Amniotic stem cell (primary cell): ENCODE results near the gene CSN2.
A peak's percentile ranks its signal among the peaks of the same experiment; 100 is the strongest.
"Not testable (repeated sequence)": the region's sequence is repeated elsewhere in the genome, so short reads cannot be mapped to it uniquely, and the experiment has no call there.

Experiments
- DNase-seq: peaks from one replicate; lab custom pipeline; 2025; lab: John Stamatoyannopoulos, UW

Gene CSN2

DNA sequence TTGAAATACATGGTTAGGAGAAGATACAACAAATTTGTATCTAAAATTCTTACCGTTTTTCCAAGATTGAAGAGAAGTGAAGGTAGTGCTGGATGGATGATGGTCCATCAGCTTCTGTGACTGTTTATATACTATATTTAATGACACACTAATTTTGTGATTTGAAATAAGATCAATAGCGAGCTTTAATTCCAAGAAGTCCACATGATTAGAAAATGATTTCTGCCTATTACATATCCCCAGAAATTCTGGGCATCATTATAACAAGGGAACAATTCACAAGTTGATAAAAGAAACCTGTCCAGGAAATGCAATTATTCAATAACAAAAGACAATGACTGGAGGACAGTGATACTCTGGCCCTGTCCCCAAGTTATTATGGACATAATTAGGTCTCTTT, at the start of gene CSN2:
CSN2 (minus strand) TSS at position 101 of the 400 bp plus-strand sequence. CDS start 4,733 bp downstream, outside the sequence.
- no peak for DNase-seq

DNA sequence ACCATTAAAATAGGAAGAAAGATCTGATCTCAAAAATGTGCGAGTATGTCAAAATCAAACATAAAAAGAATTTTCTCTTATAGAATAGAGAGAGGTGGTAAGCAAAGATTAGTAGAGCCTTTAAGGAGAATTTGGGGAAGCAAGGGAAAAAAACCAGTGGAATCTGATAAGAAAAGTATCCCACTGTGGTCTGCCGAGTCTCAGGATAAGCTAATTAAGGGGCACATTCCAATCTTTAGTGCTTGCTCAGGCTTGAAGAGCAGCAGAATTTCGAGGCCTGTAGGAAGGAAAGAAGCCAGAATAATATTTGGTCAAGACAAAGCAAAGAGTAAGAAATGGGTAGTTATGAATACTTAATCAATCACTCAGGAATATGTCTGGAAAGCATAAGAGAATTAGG, 43.2 kb upstream of the CSN2 start:
- no peak for DNase-seq

DNA sequence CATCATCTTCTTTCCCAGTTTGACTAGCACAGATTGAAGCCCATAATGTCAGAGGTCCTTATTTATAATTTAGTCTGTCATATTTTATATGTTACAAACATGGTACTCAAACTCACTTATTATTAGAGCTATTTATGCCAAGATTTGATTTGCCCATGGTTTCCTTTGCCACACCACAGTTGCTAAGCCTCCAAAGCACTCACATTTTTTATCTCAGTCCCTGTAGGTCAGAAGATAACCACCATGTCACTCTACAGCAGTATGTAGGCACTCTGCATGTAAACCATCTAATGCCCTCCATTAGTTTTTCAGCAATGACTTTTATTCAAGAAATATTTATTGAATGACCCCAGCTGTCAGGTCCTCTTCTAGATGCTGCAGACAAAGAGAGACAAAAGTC, 37.0 kb upstream of the CSN2 start:
- DNase-seq: no peak

DNA sequence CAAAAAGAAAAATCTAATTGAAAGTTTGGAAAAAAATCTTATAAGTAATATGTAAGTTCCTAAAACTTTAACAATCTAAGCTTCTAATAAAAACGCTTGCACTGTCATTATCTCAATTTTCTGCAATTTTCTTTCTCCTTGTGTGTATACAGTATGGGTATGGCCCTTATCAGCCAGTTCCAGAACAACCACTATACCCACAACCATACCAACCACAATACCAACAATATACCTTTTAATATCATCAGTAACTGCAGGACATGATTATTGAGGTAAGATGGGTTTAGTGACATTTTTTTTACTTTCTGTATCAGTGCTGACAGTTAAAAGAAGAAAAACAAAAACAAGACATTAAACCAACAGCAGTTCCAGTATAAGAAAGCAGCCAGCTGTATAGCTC, 35.2 kb upstream of the CSN2 start:
- no peak for DNase-seq

DNA sequence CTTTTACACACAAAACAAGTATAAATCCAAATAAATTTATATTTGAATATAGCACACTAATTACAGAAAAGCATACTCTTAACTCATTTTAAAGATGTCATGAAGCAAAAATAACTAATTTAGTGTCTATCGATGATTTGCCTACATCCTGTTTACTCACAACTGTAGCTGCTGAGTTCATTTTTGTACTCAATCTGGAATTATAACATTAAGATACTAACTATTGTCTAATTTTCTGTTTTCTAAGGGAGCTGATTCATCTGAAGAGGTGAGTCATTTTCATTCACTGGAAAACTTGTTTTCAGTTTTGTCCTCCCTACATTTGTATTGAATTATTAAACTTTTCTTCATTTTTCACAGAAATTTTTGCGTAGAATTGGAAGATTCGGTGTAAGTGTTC, 33.9 kb upstream of the CSN2 start:
- DNase-seq: no peak

GRCh38 chr4:69995526-69996016, 30.0 kb upstream of the CSN2 start, which contains the start of gene STATH:
TSS of gene STATH (plus strand) at chr4:69995966. CDS start at chr4:69998438, 2,472 bp downstream.
- DNase-seq: no peak

DNA sequence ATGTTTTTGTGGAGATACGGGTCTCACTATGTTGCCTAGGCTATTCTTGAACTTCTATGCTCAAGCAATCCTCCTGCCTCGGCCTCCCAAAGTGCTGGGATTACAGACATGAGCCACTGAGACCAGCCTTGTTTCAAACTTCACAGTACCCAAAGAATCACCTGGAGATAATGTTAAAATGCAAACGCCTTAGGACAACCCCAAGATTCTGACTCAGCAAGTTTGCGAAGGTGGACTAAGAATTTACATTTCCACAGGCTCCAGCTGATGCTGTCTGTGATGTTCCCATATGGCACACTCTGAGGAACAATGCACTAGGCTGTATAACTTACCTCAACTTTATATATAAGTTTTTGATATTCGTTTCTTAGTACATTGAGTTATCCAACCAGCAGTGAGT, 29.3 kb upstream of the CSN2 start:
- no peak for DNase-seq

DNA sequence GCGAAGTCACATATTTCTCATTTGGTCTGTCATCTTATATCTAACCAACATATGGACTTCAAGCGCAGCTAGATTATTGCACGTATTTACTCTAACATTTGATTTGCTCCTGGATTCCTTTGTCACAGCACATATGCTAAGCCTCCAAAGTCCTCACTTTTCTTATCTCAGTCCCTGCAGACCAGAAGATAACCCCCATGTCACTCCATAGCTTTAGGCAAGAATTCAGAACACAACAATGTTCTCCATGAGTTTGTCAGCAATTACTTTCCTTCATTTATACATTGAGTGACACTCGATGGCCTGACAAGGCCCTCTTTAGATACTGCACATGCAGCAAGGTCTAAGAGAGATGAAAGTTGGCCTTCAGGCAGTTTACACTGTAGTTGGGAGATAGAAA, 25.5 kb upstream of the CSN2 start:
- no peak for DNase-seq

DNA sequence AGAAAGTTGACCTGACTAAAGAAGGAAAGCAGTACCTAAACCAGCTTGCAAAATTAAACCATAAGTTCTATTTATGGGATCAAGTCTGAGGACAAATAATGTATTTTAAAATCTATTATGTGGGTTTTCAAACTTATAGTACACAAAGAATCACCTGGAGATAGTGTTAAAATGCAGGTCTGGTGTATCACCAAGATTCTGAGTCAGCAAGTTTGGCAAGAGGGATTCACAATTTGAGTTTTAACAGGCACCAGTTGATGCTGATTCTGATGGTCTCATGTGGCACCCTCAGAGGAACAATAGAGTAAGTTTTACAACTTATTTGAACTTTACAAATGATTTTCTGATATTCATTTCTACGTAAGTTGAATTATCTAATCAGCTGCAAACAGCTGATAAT, 21.1 kb upstream of the CSN2 start:
- no peak for DNase-seq

- no peak for DNase-seq
Measured at GRCh38 chr4:69984030-69984443, 18.5 kb upstream of the CSN2 start.

- no peak for DNase-seq
Measured at GRCh38 chr4:69977582-69977981, 12.1 kb upstream of the CSN2 start.

GRCh38 chr4:69974631-69975030, 9.1 kb upstream of the CSN2 start:
- no peak for DNase-seq

DNA sequence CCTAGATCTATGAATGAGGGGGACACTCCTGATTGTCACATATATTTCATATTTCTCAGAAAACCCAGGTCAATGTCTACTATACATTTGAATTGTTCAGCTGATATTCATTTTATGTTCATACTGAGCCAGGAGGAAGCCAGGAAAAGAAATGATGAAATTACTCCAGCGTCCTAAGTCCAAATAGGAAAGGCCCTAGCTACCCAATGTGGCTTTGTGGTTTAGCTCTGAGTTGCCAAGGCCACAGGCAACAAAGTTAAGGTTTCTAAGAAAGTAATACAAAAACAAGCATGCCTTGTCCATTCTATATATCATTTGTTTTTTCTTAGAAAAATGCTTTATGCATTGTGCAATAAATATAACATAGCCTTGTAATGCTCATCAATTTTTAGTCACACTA, 4.5 kb upstream of the CSN2 start:
- DNase-seq: no peak

DNA sequence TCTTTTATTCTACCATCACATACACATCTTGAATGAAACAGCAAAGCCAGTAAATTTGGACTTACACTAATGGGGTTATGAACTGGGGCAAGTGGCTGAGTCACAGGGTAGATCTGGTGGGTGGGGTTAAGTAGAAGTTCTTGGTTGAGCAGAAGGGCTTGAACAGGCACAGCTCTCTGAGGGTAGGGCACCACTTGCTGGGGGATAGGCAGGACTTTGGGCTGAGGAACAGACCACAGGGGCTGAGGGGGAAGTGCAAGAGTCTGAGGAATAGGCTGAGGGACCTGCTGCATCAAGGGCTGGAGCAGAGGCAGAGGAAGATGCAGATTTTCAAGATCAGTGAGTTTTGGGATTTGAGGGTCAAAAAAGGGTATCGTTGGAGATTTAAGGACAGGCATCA, 8.3 kb downstream of the CSN2 start:
- no peak for DNase-seq

DNA sequence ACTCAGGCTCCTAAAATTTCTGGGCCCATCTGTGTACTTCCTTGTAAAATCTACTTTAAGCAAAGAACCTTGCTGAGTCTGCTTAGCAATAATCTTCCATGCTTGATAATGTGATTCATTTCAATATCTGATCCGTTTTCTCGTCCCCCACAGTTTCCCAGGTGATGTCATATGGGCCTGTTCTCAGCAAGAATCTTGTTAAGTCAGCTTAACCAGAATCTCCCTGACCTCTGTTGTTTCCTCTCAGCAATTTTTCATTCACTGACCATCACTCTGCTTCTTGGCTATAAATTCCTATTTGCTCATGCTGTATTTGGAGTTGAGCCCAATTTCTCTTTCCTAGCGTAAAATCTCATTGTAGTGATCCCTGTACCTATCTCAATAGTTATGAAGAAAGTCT, 13.9 kb downstream of the CSN2 start:
- DNase-seq: no peak

GRCh38 chr4:69936566-69936965, 29.0 kb downstream of the CSN2 start:
- peak; percentile 9 for DNase-seq

- DNase-seq: no peak
Measured at GRCh38 chr4:69934150-69934549, 31.4 kb downstream of the CSN2 start.

- DNase-seq: no peak
Measured at GRCh38 chr4:69930768-69931167, 34.8 kb downstream of the CSN2 start, which contains the start of gene CSN1S1. TSS of gene CSN1S1 (plus strand) at chr4:69931068. CDS start at chr4:69932556, 1,488 bp downstream.

- not testable (repeated sequence) for DNase-seq
Measured at GRCh38 chr4:69923782-69924410, 41.6 kb downstream of the CSN2 start.

GRCh38 chr4:69920874-69921273, 44.7 kb downstream of the CSN2 start:
- DNase-seq: no peak

DNA sequence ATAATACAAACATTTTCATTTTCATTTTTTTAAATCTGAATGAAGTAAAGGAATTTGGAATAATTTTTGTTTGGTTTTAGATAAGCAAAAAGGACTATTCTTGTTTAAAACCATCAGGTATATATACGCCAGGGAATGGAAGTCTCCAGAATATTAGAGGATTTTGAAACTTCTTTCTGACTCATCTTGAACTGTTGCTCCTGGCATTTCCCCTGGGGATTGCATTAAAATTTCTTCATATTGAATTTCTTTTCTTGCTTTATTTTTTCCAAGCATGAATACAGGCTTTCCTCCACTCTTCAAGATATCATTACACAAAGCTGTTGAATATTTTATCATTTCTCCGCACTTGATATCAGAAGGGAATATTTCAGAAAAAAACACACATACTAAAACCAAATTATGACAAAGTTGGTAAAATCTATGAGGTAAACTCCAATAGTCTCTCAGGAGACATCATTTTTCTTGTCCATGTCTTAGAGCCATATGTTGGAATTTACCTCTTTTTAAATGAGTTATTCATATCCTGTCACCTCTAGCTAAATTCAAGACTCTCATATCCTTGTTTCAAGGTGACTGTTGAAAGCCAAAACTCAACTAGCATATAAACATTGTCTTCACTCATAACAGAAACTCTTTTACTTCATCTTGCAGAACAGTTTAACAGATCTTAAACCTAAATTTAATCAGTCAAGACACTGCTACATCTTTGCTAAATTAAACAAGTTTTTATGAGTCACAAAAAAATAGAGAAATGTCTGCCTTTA, 55.3 kb downstream of the CSN2 start:
- peak; percentile 35 for DNase-seq

DNA sequence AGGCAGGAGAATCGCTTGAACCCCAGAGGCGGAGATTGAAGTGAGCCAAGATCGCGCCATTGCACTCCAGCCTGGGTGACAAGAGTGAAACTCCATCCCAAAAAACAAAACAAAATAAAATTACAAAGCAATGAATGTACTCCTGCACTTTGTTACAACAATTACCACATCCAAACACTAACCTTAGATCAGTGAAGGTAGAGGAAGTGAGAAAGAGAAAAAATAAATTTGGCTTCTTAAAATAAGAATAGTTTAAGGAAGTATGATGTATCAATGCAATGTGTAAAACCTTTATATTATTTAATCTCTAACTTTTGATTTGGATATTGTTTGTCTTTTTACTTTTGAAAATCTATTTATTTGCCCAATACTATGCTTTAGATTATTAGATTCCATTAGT, 56.3 kb downstream of the CSN2 start:
- no peak for DNase-seq

DNA sequence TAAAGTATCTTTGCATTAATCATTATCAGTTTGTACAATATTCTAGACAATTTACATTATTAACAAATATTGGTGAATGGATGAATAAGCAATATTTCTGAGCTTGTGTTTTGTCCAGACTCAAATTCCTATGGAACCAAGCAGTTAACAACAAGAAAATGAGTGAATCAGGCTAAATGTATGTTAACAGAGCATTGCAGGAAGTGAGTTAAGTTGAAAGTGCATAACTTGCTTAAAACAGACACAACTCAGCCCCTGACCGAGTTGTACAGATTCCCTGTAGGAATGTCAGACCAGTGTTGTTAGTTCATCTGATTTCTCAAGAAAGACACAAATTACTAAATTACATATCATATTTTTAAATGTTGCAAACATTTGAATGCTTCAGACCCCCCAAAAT, 58.4 kb downstream of the CSN2 start:
- peak; percentile 12 for DNase-seq
